GM18507 (cell line): ENCODE results near the gene TMEM14A.

Source experiments
- DNase-seq: peaks from one replicate; pipeline ENCODE4 v3.0.0; 2011; ENCODE audit warnings: low read depth; ENCODE audit not compliant: insufficient read length; ENCODE audit errors: extremely low spot score
- FAIRE-seq: peaks from 2 replicates; lab custom pipeline; 2011; peaks lifted over from hg19 to GRCh38; lab: Jason Lieb, UNC

Gene TMEM14A, protein sequence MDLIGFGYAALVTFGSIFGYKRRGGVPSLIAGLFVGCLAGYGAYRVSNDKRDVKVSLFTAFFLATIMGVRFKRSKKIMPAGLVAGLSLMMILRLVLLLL

DNA sequence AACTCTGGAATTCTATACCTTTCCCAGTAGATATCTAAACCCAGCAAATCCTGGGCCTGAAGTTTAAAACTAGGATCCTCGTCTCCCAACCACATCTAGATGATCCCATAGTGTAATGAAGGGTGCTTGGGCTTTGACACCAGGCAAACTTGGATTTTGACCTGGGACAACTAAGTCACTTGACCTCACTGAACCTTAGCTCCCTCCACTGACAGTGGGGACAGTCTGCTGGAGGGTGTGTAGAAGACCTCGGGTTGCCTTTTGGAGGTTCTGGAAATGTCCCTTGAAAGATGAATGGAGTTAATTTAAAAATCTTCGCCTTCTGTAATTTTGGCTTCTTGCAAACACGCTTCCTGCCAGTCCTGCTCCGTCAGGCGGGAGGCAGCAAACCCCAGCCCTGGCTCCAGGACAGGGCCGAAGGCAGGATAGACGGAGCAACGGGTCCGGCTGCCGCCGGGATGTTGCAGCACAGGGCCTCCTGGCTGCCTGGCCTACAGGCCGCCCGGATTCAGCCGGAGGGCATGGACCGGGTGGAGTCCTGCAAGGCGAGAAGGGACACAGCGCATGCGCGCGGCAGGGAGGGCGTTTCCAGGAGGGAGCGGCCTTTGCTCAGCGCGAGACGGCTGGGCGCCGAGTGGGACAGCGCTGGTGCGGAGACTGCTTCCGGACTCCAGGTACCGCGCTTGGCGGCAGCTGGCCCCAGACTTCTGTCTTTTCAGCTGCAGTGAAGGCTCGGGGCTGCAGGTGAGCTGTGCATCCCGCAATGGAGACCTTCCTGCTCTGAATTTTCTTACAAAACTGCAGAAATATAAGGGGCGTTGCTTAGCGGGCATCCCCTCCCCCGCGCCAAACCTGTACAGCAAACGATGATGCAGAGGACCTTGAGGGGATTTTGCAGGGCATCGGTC is at the start of gene TMEM14A:
Gene TMEM14A (plus strand): TSS at position 612 of the 908 bp plus-strand sequence. CDS start 5,990 bp downstream, outside the sequence.
- DNase-seq (peak; percentile 95), FAIRE-seq (peak; percentile 80)

DNA sequence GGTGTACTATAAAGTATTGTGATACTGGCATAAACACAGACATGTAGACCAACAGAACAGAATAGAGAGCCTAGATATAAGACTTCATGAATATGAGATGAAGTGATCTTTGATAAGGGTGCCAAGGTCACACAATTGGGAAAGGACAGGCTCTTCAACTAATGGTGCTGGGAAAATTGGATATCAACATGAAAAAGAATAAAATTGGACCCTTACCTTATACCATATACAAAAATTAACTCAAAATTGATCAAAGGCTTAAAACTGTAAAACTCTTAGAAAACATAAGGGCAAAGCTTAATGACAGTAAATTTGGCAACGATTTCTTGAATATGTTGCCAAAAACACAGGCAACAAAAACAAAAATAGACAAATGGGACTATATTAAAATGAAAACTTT is 49.3 kb upstream of the TMEM14A start:
- FAIRE-seq (no peak), DNase-seq (no peak)

DNA sequence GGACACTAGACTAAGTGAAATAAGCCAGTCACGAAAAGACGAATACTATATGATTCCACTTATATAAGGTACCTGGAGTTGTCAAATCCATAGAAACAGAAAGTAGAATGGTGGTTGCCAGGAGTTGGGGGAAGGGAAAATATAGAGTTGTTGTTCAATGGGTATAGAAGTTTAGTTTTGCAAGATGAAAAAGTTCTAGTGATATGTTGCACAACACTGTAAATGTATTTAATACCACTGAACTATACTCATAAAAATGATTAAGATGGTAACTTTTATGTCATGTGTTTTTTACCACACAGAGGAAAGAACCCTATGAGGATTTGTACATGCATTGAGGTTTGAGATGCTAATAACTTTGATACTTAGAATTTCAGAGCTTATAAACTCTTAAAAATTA is 48.1 kb upstream of the TMEM14A start:
- DNase-seq (no peak), FAIRE-seq (peak; percentile 59)

DNA sequence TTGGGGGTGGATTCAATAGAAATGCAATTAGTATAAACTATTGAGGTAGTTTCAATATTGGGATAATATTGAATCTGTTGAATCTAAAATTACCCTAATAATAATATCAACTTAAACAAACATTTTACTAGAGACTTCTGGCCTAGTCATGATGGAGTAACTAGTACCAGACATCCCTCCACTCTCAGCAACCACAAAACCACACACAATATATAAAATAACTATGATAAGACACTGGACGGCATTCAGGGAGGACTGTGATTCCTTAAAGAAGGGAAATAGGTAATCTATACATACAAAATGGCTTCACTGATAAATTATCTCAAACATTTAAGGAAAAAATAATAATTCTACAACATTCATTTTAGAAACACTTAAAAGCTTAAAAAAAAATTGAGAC is 38.9 kb upstream of the TMEM14A start:
- no peak for FAIRE-seq
- DNase-seq, result no peak

DNA sequence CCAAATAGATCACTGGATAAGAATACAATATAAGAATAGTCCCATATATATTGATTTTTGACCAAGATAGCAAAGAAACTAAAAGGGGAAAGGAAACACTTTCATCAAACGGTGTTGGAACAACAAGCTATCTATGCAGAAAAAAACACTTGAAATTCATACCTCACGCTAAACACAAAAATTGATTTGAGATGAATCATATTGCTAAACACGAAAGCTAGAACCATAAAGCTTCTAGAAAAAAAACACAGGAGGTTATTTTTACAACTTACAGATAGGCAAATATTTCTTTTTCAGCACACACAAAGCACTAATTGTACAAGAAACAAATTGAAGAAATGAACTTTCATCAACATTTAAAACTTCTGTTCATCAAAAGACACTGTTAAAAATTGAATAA is 36.7 kb upstream of the TMEM14A start:
- DNase-seq (no peak), FAIRE-seq (no peak)

DNA sequence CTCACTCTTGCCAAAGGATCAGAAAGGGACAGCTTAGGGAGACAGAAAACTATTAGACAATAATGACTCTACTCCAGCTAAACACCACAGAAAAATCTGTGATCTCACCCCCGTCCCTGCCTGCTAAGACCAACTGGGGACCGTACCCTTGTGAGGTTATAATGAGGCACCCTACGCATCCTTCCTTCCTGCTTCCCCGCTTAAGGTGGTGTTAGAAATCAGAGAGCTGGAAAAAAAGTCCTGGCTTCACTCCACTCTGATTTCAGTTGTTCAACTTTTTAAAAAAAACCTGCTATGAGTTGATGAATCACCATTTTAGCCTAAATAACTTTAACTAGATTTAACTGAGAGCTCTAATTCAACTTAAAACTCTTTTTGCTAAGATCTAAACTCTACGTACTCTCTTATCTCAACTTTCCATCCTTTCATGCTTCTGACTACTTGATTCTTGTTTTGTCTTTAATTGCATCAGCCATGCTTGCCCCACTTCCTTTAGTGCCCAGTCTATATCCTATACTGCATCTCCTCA is 35.8 kb upstream of the TMEM14A start:
- DNase-seq, result no peak
- no peak for FAIRE-seq

DNA sequence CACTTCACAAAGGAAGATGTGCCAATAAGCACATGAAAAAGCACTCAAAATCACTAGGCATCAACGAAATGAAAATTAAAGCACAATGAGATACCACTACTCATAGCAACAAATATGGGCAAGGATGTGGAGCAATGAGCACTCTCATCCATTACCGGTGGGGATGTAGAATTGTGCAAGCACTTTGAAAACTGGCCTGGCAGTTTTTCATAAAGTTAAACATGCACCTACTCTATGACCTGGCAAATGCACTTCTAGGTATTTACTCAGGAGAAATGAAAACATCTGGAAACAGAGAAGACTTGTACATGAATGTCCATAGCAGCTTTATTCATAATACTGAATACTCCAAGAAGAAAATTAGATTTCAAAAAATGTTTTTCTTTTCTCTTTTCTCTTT is 34.1 kb upstream of the TMEM14A start:
- DNase-seq, result no peak
- FAIRE-seq, result no peak

DNA sequence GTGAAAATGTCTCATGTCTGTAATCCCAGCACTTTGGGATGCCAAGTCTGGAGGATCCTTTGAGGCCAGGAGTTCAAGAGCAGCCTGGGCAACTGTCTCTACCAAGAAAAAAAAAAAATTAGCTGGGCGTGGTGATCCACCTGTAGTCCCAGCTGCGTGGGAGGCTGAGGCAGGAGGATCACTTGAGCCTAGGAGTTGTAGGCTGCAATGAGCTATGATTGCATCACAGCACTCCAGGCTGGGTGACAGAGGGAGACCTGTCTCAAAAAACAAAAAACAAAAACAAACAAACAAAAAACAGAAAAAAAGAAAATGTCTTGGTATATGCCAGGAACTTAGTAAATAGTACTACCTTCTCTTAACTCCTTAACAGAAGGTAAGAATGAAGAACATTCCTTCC is 31.4 kb upstream of the TMEM14A start:
- no peak for DNase-seq
- FAIRE-seq, result no peak

DNA sequence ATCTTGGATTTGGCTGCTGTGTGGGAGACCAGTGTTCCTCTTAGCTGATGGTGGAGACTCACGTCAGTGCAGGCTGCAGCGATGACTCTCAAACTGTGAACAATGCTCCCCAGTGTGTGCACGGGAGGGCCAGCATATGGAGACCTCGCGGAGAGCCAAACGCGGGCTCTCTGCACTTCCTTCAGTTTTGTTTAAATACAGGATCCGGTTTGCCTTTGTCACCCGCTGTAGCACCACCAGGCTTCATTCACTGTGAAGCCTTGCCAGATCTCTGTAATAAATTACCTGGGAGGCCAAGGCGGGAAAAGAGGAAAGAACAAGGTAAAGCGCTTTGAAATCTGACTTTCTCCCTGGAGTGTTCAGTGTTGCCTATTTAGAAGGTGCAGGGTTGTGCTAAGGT is 30.7 kb upstream of the TMEM14A start:
- DNase-seq (no peak), FAIRE-seq (no peak)

DNA sequence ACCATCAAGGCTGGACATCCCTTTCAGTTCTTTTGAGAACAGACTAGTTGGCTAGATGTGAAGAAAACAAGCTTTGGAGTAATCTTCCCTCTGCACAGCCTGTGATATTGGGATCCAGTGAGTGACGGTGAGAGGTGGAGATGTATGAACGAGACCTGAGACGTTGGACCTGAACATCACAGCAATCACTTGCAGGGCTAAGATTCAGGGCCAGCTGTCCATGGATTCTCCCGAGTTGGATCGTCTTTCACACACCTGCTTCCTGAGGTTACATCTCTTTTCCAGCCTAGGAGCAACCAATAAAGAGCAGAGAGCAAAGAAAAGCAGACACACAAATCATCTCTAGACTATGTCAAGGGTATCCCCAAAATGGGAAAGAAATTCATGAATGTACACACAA is 30.0 kb upstream of the TMEM14A start:
- FAIRE-seq (no peak), DNase-seq (no peak)

DNA sequence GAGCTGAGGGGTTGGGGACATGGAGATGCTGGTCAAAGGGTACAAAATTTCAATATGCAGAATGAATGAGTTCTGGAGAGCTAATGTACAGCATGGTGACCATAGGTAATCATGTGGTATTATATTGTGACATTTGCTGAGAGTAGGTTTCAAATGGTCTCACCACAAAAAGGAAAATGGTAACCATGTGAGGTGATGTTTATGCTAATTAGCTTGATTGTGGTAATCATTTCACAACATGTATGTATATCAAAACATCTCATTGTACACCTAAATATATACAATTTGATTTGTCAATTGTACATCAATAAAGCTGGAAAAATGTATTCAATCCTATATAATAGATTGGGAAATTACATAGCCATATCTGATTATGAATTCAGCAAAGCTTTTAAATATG is 29.5 kb upstream of the TMEM14A start:
- DNase-seq, result no peak
- no peak for FAIRE-seq

DNA sequence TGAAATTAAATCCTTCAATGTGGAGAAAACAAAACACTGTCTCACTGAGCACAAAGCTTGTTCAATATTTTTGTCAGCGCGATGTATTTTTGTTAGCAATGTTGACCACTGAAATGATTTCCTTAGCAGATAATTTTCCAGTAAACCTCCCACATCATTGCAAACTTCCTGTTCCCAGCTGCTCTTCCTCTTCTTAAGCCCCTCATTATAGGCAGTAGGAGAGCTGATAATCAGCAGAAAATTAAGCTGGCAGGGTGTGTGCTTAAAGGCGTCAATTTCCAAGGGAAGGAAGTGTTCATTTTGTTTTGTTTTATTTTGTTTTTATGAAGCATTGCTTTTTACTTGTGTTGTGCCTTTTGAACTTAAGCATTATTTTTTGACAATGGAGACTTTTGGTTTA is 29.1 kb upstream of the TMEM14A start:
- FAIRE-seq, result no peak
- DNase-seq, result no peak

DNA sequence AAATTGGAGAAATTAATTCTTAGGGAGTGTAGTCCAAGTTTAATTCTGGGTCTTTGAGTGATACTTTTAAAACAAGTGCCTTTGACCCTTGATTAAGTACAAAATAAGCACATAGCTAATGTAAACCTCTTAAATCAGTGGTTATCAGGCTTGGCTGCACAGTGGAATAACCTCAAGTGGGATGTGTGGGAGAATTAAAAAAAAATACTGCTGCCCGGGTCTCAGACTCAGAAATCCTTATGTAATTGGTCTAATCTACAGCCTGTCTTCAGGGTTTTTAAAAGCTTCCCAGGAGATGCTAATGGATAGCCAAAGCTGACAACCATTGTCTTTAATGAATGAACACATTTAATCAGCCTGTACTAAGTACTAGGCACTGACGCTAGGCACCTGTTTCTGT is 28.5 kb upstream of the TMEM14A start:
- FAIRE-seq, result no peak
- no peak for DNase-seq

DNA sequence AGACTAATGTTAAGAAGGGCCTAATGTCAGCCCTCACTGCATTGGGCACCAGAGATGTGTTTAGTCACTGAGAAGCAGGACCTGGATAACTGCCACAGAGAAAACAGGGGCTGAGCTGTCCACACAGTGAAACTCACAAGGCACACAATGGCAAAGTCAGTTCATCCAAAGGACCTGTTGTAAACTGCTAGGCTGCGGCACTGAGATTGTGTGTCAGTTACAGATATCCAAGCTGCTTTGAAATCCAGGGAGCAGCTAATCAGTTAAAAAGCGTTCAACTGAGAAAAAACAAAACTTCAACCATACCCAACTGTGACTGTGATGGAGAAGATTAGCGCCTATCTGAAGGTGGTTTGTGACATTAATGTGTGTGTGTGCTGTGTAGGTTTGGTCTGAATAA is 27.8 kb upstream of the TMEM14A start:
- no peak for FAIRE-seq

DNA sequence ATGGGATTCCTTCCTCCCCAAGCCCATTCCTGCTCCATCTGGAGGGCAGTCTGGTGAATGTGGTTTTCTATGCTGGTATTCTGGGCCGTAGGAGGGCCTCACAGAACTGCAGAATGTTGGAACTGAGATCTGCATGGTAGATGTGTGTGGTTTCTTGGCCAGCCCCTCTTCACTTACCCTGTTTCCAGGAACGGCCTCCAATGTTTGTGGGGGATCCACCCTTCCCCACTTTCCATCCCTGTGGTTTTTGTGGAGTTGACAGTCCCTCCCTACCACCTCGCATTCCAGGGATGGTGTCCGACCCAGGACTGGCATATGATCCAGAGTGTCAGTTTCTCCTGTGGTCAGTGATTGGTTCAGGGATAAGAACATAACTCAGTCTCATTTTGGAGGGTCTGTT is 26.7 kb upstream of the TMEM14A start:
- DNase-seq (no peak), FAIRE-seq (no peak)

More for the DNA sequence above, 27.8 kb upstream of the TMEM14A start:
- no peak for DNase-seq

DNA sequence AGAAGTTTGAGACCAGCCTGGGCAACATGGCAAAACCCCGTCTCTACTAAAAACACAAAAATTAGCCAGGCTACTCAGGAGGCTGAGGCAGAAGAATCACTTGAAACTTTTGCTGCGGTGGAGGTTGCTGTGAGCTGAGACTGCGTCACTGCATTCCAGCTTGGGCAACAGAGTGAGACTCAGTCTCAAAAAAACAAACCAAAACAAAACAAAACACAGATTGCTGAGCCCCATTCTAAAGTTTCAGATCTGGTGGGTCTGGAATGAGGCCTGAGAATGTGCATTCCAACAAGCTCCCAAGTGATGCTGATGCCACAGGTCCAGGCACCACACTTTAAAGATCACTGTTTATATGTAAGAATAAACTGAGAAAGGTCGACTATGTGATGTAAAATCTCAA is 24.9 kb upstream of the TMEM14A start:
- no peak for DNase-seq

DNA sequence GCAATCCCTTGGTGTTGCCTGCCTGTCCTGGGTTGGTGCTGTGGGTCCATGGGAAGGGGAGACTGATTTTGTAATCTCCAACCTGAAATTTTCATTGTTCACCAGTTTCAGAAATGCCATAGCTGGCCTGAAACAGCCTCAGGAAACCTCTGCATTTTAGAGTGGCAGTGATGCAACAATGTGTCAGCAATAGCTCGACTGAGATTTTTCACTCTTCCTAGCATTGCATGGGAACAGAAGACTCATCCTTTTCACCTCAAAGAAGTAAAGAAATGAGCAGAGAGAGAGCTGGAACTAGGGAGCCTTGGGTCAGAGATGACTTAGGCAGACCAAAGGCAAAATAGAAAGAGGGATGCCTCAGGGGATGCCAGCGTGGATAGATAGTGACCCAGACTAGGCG is 23.7 kb upstream of the TMEM14A start:
- no peak for DNase-seq
- no peak for FAIRE-seq

More for the DNA sequence above, 24.9 kb upstream of the TMEM14A start:
- no peak for FAIRE-seq

DNA sequence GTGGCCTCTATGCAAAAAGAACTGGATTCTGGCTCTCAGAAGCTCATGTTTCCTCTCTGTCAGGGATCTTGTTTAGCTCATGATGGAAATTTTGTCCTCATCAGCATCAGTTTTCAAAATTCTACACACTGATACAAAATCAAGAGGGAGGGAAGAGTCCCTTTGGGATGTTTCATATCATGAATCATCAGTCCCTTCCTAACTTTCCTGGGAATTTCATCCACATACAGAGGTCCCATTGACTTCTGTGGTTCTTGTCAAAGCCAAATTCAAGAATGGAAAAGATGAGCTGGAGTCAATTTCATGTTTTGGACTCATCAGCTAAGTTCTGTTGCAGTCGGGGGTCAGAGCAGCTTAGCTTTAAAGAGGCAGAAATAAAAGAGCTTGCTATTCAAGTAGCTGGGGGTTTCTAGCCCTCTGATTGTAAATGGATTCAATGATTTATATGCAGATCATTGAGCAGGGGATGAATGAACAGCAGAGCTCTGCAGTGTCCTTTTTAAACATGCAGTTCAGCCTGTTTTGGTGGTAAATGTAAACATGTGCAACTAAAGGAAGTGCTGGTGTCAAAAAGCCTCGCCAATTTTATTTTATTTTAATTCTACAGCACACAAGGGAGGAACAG is 21.3 kb upstream of the TMEM14A start:
- no peak for FAIRE-seq
- DNase-seq, result no peak

DNA sequence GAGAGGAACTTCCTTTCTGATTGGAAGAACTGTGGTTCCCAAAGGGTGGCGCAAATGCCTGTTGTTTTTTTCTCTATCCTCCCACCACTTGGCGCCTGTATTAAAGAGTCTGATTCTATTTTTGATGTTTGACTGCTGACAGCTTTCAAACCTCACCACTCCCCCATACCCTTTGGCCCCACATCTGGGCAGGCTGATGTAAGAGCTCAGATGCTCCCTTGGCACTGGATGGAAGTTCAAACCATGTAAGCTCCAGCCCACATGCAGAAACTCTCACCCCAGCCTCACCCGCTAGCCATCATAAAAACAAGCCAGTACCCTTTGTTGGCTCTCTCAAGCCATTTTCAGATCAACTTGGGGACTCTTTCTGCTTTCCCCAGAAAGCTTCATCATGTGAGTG is 20.0 kb upstream of the TMEM14A start:
- FAIRE-seq (no peak), DNase-seq (no peak)

DNA sequence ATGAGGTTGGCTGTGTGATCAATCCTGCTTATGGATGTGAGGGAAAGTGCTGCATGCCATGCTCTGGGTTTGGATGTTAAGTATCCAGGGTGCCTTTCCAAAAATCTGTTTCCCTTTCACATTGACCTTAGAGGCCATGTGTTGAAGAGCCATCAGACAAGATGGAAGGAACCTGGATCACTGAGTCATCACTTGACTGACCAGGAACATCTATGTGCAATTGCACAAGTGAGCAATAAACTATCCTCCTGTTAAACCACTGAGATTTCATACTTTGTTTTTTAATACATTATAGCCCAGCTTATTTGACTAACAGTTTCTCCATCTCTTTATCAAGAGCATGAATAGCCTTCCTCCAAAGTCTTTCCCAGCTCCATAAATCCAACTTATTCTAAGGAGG is 17.8 kb upstream of the TMEM14A start:
- no peak for DNase-seq
- FAIRE-seq, result no peak

DNA sequence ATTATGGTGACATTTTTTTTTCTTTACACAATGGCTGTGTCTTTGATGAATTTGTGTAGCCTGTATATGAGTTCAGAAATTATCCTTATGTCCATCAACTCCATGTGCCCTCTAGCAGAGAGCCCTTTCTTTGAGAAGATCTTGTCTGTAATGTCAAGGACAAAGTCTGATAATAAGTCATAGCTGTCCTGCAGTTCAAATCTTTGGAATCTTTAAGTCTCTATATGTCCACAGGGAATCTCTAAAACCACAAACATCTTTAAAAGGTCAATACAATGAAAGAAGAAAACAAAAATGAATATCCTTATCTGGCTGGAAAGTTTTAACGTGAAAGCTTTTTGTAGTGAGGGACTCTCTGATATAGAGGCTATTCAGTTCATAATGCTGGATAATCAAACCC is 16.9 kb upstream of the TMEM14A start:
- DNase-seq, result no peak
- no peak for FAIRE-seq
